Placental pericyte (primary cell): ENCODE measurements around the gene ZNF622. TPM values are rescaled to one million over a fixed set of nuclear protein-coding genes. Genes with fewer than 3 reads are reported as not detected.

Experiments
- total RNA-seq: library from RNA; depleted of rRNA; stranded (reverse); fragments of >200 nt; gene quantifications from 2 replicates; pipeline ENCODE4 v1.2.3, GENCODE V29; 2012

Gene ZNF622
- 44.2 and 92.6 TPM in 2 replicates for total RNA-seq

GRCh38 chr5:16465544-16466432, at the start of gene ZNF622:
Gene ZNF622, minus strand, starts transcription at chr5:16465800. Its CDS starts 135 bp downstream, at chr5:16465665.

Other genes starting within 250 kb of the ZNF622 start
- 0.43 and 0.66 TPM in 2 replicates for gene RETREG1, start 151.2 kb upstream of the ZNF622 start, total RNA-seq